Astrocyte (in vitro differentiated cells and primary cell): ENCODE results near the gene NEK7. TPM values are rescaled to one million over a fixed set of nuclear protein-coding genes. Genes with fewer than 3 reads are reported as not detected.

Experiments used
- DNase-seq: peaks from one replicate; pipeline ENCODE4 v3.0.0-alpha.2; 2010; ENCODE audit warnings: low read depth
- FAIRE-seq: peaks from 2 replicates; lab custom pipeline; 2011; peaks lifted over from hg19 to GRCh38; lab: Jason Lieb, UNC
- H2AFZ ChIP-seq: 2 replicates; pipeline ENCODE4 v1.6.0; 2012; ENCODE audit warnings: low read depth, low read length, inconsistent platforms
- H3K27ac ChIP-seq: 2 replicates; pipeline ENCODE4 v1.5.1; 2011; ENCODE audit warnings: low read depth, low read length, inconsistent platforms
- H3K27me3 ChIP-seq: 2 replicates; pipeline ENCODE4 v1.6.0; 2011; ENCODE audit warnings: low read length, inconsistent platforms; ENCODE audit not compliant: insufficient read depth
- H3K36me3 ChIP-seq: 2 replicates; pipeline ENCODE4 v1.5.1; 2011; ENCODE audit warnings: low read length, inconsistent platforms; ENCODE audit not compliant: insufficient read depth
- H3K4me1 ChIP-seq: 2 replicates; pipeline ENCODE4 v1.5.1; 2011; ENCODE audit warnings: low read length, inconsistent platforms; ENCODE audit not compliant: insufficient read depth
- H3K4me2 ChIP-seq: 2 replicates; pipeline ENCODE4 v1.6.0; 2012; ENCODE audit warnings: low read length, inconsistent platforms
- H3K4me3 ChIP-seq: 2 replicates; pipeline ENCODE4 v1.5.1; 2011; ENCODE audit warnings: low read depth, mild to moderate bottlenecking, low read length, inconsistent platforms; ENCODE audit not compliant: insufficient read depth
- H3K79me2 ChIP-seq: 2 replicates; pipeline ENCODE4 v1.6.0; 2012; ENCODE audit warnings: mild to moderate bottlenecking, low read length, inconsistent platforms; ENCODE audit not compliant: insufficient read depth
- H3K9ac ChIP-seq: 2 replicates; pipeline ENCODE4 v1.6.0; 2012; ENCODE audit warnings: mild to moderate bottlenecking, low read length, inconsistent platforms
- H3K9me3 ChIP-seq: 2 replicates; pipeline ENCODE4 v1.5.1; 2012; ENCODE audit warnings: low read depth, mild to moderate bottlenecking, low read length, inconsistent platforms; ENCODE audit not compliant: insufficient read depth
- H4K20me1 ChIP-seq: 2 replicates; pipeline ENCODE4 v1.6.0; 2012; ENCODE audit warnings: low read length, inconsistent platforms; ENCODE audit not compliant: insufficient read depth
- H3K27ac Mint-ChIP-seq: one replicate; pipeline ENCODE4 v1.8.0; 2021; ENCODE audit warnings: mild to moderate bottlenecking, mixed read lengths; ENCODE audit not compliant: unreplicated experiment
- H3K27me3 Mint-ChIP-seq: one replicate; pipeline ENCODE4 v1.8.0; 2021; ENCODE audit warnings: low read depth, mixed read lengths; ENCODE audit not compliant: unreplicated experiment
- H3K36me3 Mint-ChIP-seq: one replicate; pipeline ENCODE4 v1.8.0; 2021; ENCODE audit warnings: low read depth, mixed read lengths; ENCODE audit not compliant: unreplicated experiment
- H3K4me1 Mint-ChIP-seq: one replicate; pipeline ENCODE4 v1.8.0; 2021; ENCODE audit warnings: low read depth, mixed read lengths; ENCODE audit not compliant: unreplicated experiment
- H3K4me3 Mint-ChIP-seq: one replicate; pipeline ENCODE4 v1.8.0; 2021; ENCODE audit warnings: mild to moderate bottlenecking, moderate library complexity, mixed read lengths; ENCODE audit not compliant: unreplicated experiment
- H3K9me3 Mint-ChIP-seq: one replicate; pipeline ENCODE4 v1.8.0; 2021; ENCODE audit warnings: mild to moderate bottlenecking, mixed read lengths; ENCODE audit not compliant: unreplicated experiment
- CTCF ChIP-seq: IDR thresholded peaks from 2 replicates; pipeline ENCODE4 v1.5.1; 2011; ENCODE audit warnings: low read depth, mild to moderate bottlenecking, inconsistent platforms, low read length, moderate library complexity; ENCODE audit not compliant: insufficient read depth
- EZH2 ChIP-seq: IDR thresholded peaks from 2 replicates; pipeline ENCODE4 v1.6.1; 2012; ENCODE audit warnings: mild to moderate bottlenecking, low read length, inconsistent platforms; ENCODE audit not compliant: insufficient read depth
- total RNA-seq: library from RNA; stranded (reverse); gene quantifications from 2 replicates; pipeline ENCODE4 v1.2.1, GENCODE V29; 2021

The NEK7 gene
- total RNA-seq, 1 donor from 2014 or later, result 125 TPM

DNA sequence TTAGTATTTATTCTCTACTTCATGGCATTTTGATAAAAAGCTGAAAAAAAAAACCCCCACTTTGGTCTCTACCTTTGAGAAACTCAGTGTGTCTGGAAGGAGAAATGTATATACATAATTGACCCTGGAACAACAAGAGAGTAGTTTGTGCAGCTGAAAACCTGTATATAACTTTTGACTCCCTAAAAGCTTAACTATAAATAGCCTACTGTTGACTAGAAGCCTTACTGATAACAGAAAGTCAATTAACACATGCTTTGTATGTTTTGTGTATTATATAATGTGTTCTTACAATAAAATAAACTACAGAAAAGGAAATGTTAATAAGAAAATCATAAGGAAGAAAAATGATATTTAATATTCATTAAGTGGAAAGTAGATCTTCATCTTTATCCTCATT is 88.0 kb downstream of the NEK7 start:
- DNase-seq (no peak), FAIRE-seq (no peak)
- no peaks in the 10 kb centered on the region for H3K36me3 ChIP-seq
- Mint-ChIP-seq H3K4me1 (peaks cover 5% of the 10 kb centered on the region), H3K36me3 (no peaks in the 10 kb centered on the region), H3K4me3 (no peak overlapping the region), H3K27me3 (no peaks in the 10 kb centered on the region), H3K9me3 (no peaks in the 10 kb centered on the region), H3K27ac (no peak overlapping the region)
- no peaks in the 10 kb centered on the region for H3K9me3 ChIP-seq
- peaks cover 87% of the 10 kb centered on the region for H3K79me2 ChIP-seq
- no peak overlapping the region for H3K9ac ChIP-seq
- H3K4me1 ChIP-seq, result no peaks in the 10 kb centered on the region
- peaks cover 7% of the 10 kb centered on the region for H4K20me1 ChIP-seq
- H3K27ac ChIP-seq, result no peak overlapping the region
- H2AFZ ChIP-seq, result no peak overlapping the region
- no peaks in the 10 kb centered on the region for H3K27me3 ChIP-seq
- no peak for TF ChIP-seq EZH2
- no peak for TF ChIP-seq CTCF
- H3K4me2 ChIP-seq, result no peak overlapping the region
- H3K4me3 ChIP-seq, result no peak overlapping the region

- Histone ChIP-seq H3K9ac (no peak overlapping the region), H3K27me3 (no peaks in the 10 kb centered on the region), H2AFZ (no peak overlapping the region), H3K9me3 (no peaks in the 10 kb centered on the region), H3K4me2 (no peak overlapping the region), H3K4me3 (no peak overlapping the region), H3K36me3 (no peaks in the 10 kb centered on the region), H3K27ac (no peak overlapping the region), H3K4me1 (no peaks in the 10 kb centered on the region), H4K20me1 (peaks cover 6% of the 10 kb centered on the region), H3K79me2 (peaks cover 81% of the 10 kb centered on the region)
- Mint-ChIP-seq H3K4me1 (peaks cover 5% of the 10 kb centered on the region), H3K4me3 (no peak overlapping the region), H3K36me3 (no peaks in the 10 kb centered on the region), H3K27ac (no peak overlapping the region), H3K9me3 (no peaks in the 10 kb centered on the region), H3K27me3 (no peaks in the 10 kb centered on the region)
- no peak for FAIRE-seq
- no peak for DNase-seq
- TF ChIP-seq CTCF, result no peak
- no peak for TF ChIP-seq EZH2
Measured at GRCh38 chr1:198245379-198245778, 88.6 kb downstream of the NEK7 start.

GRCh38 chr1:198246337-198246736 is 89.5 kb downstream of the NEK7 start:
- Histone ChIP-seq H3K79me2 (peaks cover 74% of the 10 kb centered on the region), H3K9me3 (no peaks in the 10 kb centered on the region), H3K36me3 (no peaks in the 10 kb centered on the region), H3K9ac (no peak overlapping the region), H2AFZ (no peak overlapping the region), H3K27ac (no peak overlapping the region), H3K4me2 (no peak overlapping the region), H3K27me3 (no peaks in the 10 kb centered on the region), H3K4me3 (no peak overlapping the region), H4K20me1 (no peaks in the 10 kb centered on the region), H3K4me1 (no peaks in the 10 kb centered on the region)
- TF ChIP-seq CTCF, result no peak
- Mint-ChIP-seq H3K4me3 (no peak overlapping the region), H3K27me3 (no peaks in the 10 kb centered on the region), H3K36me3 (no peaks in the 10 kb centered on the region), H3K27ac (no peak overlapping the region), H3K4me1 (peaks cover 5% of the 10 kb centered on the region), H3K9me3 (no peaks in the 10 kb centered on the region)
- DNase-seq, result peak; percentile 38
- no peak for FAIRE-seq
